ENCODE measurements around the gene LMAN1. TPM values are rescaled to one million over a fixed set of nuclear protein-coding genes. Genes with fewer than 3 reads are reported as not detected.

LMAN1 gene
- total RNA-seq, 4 donors from 2014 or later, result 64.0 to 80.4 (median 68.5) TPM

DNA sequence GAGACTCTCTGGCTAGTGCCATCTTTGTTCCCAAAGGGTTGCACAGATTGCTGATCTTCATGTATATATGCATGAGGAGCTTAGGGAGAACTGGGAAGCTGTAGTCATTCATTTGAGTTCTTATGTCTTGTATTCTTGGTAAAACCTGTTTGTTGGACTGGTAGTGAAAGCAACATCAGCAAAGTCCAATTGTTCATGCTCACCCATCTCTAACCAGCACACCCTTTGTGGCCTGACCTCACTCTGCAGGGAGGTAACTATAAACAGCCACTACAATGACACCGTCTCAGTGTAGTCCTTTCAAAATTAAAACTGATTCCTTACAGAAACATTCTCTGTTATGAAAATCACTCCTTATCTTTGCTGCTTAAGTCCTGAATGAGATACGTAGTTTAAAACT lies 13.9 kb upstream of the LMAN1 start:
- Histone ChIP-seq H3K27me3 (peaks cover 13% of the 10 kb centered on the region), H3K9me3 (no peaks in the 10 kb centered on the region)
- no peak for ATAC-seq

GRCh38 chr18:59360381-59360780 lies 1.3 kb upstream of the LMAN1 start:
- no peak overlapping the region for H3K27ac ChIP-seq
- no peaks in the 10 kb centered on the region for H3K9me3 ChIP-seq
- no peak for ATAC-seq
- peaks cover 0 to 3% of the 10 kb centered on the region in 2 donors for H3K36me3 ChIP-seq
- 90 to 92% methylated on average over 3 of the region's 3 CpGs for WGBS, 2 donors (ENCODE audit: low coverage in 1 of 2)
- H3K4me3 ChIP-seq, result no peak overlapping the region
- no peak for TF ChIP-seq POLR2AphosphoS5 (IDR thresholded peaks at IDR 0.05)
- TF ChIP-seq, protein P1, sequence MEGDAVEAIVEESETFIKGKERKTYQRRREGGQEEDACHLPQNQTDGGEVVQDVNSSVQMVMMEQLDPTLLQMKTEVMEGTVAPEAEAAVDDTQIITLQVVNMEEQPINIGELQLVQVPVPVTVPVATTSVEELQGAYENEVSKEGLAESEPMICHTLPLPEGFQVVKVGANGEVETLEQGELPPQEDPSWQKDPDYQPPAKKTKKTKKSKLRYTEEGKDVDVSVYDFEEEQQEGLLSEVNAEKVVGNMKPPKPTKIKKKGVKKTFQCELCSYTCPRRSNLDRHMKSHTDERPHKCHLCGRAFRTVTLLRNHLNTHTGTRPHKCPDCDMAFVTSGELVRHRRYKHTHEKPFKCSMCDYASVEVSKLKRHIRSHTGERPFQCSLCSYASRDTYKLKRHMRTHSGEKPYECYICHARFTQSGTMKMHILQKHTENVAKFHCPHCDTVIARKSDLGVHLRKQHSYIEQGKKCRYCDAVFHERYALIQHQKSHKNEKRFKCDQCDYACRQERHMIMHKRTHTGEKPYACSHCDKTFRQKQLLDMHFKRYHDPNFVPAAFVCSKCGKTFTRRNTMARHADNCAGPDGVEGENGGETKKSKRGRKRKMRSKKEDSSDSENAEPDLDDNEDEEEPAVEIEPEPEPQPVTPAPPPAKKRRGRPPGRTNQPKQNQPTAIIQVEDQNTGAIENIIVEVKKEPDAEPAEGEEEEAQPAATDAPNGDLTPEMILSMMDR (IDR thresholded peaks at IDR 0.05), result no peak
- TF ChIP-seq EP300 (IDR thresholded peaks at IDR 0.05), result no peak
- no peak for TF ChIP-seq POLR2A (IDR thresholded peaks at IDR 0.05)
- H3K4me1 ChIP-seq, result peaks cover 3 to 37% (median 4%) of the 10 kb centered on the region in 3 donors
- no peaks in the 10 kb centered on the region for H3K27me3 ChIP-seq

More for the DNA sequence above, 13.9 kb upstream of the LMAN1 start:
- H3K27ac ChIP-seq, result no peak overlapping the region
- no peaks in the 10 kb centered on the region for H3K36me3 ChIP-seq
- no peaks in the 10 kb centered on the region for H3K4me1 ChIP-seq
- TF ChIP-seq, protein P1 (IDR thresholded peaks at IDR 0.05), result no peak
- TF ChIP-seq POLR2A (IDR thresholded peaks at IDR 0.05), result no peak
- no peak for TF ChIP-seq POLR2AphosphoS5 (IDR thresholded peaks at IDR 0.05)
- TF ChIP-seq EP300 (IDR thresholded peaks at IDR 0.05), result no peak
- 70 to 82% methylated on average over 2 of the region's 2 CpGs for WGBS, 2 donors (ENCODE audit: low coverage in 1 of 2)
- H3K4me3 ChIP-seq, result no peak overlapping the region

GRCh38 chr18:59359576-59359952 lies 499 bp upstream of the LMAN1 start:
- H3K9me3 ChIP-seq, result no peaks in the 10 kb centered on the region
- H3K27ac ChIP-seq, result peak overlapping the region in 3 of 4 donors; percentile 91 to 92 (median 92)
- H3K27me3 ChIP-seq, result no peaks in the 10 kb centered on the region
- H3K4me3 ChIP-seq, result peak overlapping the region; percentile 78 to 90
- peaks cover 3 to 37% (median 4%) of the 10 kb centered on the region in 3 donors for H3K4me1 ChIP-seq
- ATAC-seq, result peak; percentile 54
- 1 to 6% methylated on average over 4 of the region's 4 CpGs for WGBS, 2 donors (ENCODE audit: low coverage in 1 of 2)
- H3K36me3 ChIP-seq, result peaks cover 0 to 11% of the 10 kb centered on the region in 2 donors
- TF ChIP-seq POLR2A (IDR thresholded peaks at IDR 0.05) (no peak), POLR2AphosphoS5 (IDR thresholded peaks at IDR 0.05) (no peak), EP300 (IDR thresholded peaks at IDR 0.05) (no peak)
- TF ChIP-seq, protein P1 (IDR thresholded peaks at IDR 0.05), result no peak

GRCh38 chr18:59358414-59358711 lies 702 bp downstream of the LMAN1 start:
- no peaks in the 10 kb centered on the region for H3K9me3 ChIP-seq
- H3K36me3 ChIP-seq, result peaks cover 0 to 23% of the 10 kb centered on the region in 2 donors
- 0% methylated on average over 8 of the region's 8 CpGs for WGBS, 2 donors (ENCODE audit: low coverage in 1 of 2)
- peaks cover 3 to 37% (median 4%) of the 10 kb centered on the region in 3 donors for H3K4me1 ChIP-seq
- ATAC-seq, result no peak
- H3K27me3 ChIP-seq, result no peaks in the 10 kb centered on the region
- H3K4me3 ChIP-seq, result peak overlapping the region; percentile 78 to 90
- no peak for TF ChIP-seq EP300 (IDR thresholded peaks at IDR 0.05)
- TF ChIP-seq, protein P1 (IDR thresholded peaks at IDR 0.05), result no peak
- H3K27ac ChIP-seq, result peak overlapping the region; percentile 70 to 92 (median 92)

- Histone ChIP-seq H3K4me1 (peaks cover 3 to 37% (median 4%) of the 10 kb centered on the region in 3 donors), H3K27ac (peak overlapping the region in 2 of 4 donors; percentile 92), H3K9me3 (no peaks in the 10 kb centered on the region), H3K27me3 (no peaks in the 10 kb centered on the region), H3K4me3 (peak overlapping the region; percentile 78 to 90), H3K36me3 (peaks cover 0 to 28% of the 10 kb centered on the region in 2 donors)
- WGBS, 2 donors (ENCODE audit: low coverage in 1 of 2), result 0 to 3% methylated on average over 4 of the region's 4 CpGs
- no peak for ATAC-seq
- no peak for TF ChIP-seq POLR2A (IDR thresholded peaks at IDR 0.05)
- TF ChIP-seq, protein P1 (IDR thresholded peaks at IDR 0.05), result no peak
- no peak for TF ChIP-seq POLR2AphosphoS5 (IDR thresholded peaks at IDR 0.05)
- no peak for TF ChIP-seq EP300 (IDR thresholded peaks at IDR 0.05)
These were observed 1.1 kb downstream of the LMAN1 start for GRCh38 chr18:59357928-59358327.
